Esophagus muscularis mucosa (tissue), 4 donors: ENCODE measurements around the gene EFCAB12. TPM values are rescaled to one million over a fixed set of nuclear protein-coding genes. Genes with fewer than 3 reads are reported as not detected.

Source experiments
- DNase-seq: peaks from one replicate; pipeline ENCODE4 v3.0.0-alpha.2; 2017; ENCODE audit errors: extremely low spot score
- H3K27ac ChIP-seq, 4 donors: fragments of 200-600 bp; sonication (generic); replicated peaks in 1 of 4; 1 replicate in 3 of 4; 2 replicates in 1 of 4; pipeline ENCODE4 v1.5.1; 2016 to 2019; ENCODE audit warnings: mild to moderate bottlenecking in 1 of 4
- H3K27me3 ChIP-seq, 4 donors: fragments of 200-600 bp; sonication (generic); one replicate each; pipeline versions ENCODE4 v1.5.1 to v1.6.0; 2016 to 2019
- H3K36me3 ChIP-seq, 4 donors: fragments of 200-600 bp; sonication (generic); one replicate each; pipeline ENCODE4 v1.5.1; 2016 to 2019
- H3K4me1 ChIP-seq, 4 donors: fragments of 200-600 bp; sonication (generic); one replicate each; pipeline ENCODE4 v1.5.1; 2016 to 2019
- H3K4me3 ChIP-seq, 4 donors: fragments of 200-600 bp; sonication (generic); 1 replicate in 2 of 4; 2 replicates in 2 of 4; pipeline ENCODE4 v1.5.1; 2016 to 2019; ENCODE audit warnings: mild to moderate bottlenecking in 4 of 4, moderate library complexity in 1 of 4
- H3K9me3 ChIP-seq, 4 donors: fragments of 200-600 bp; sonication (generic); 1 replicate in 3 of 4; 2 replicates in 1 of 4; pipeline ENCODE4 v1.5.1; 2016 to 2019
- CTCF ChIP-seq, 3 experiments: fragments of 200-600 bp in 2 of 3; fragments of 450-650 bp in 1 of 3; sonication (generic) in 2 of 3; IDR thresholded peaks; one replicate each; pipeline ENCODE4 v1.5.1; 2017 to 2019; ENCODE audit warnings: antibody characterized with exemption in 3 of 3, mild to moderate bottlenecking in 2 of 3, moderate library complexity in 1 of 3
- EP300 ChIP-seq: sonication (generic); formaldehyde crosslinking; IDR thresholded peaks from one replicate; pipeline ENCODE4 v1.6.1; 2017; ENCODE audit warnings: antibody characterized with exemption
- POLR2A ChIP-seq: fragments of 450-650 bp; IDR thresholded peaks from one replicate; pipeline ENCODE4 v1.6.1; 2017; ENCODE audit warnings: antibody characterized with exemption, moderate library complexity, mild to moderate bottlenecking, low read depth
- POLR2AphosphoS5 ChIP-seq, 2 donors: sonication (generic); formaldehyde crosslinking; IDR thresholded peaks; one replicate each; pipeline ENCODE4 v1.6.1; 2017; ENCODE audit warnings: antibody characterized with exemption in 2 of 2
- WGBS: methylation state at CpG from one replicate; pipeline ENCODE4 v1.1.5; 2018; 5-methylcytosine and 5-hydroxymethylcytosine counted together
- intact Hi-C: fragments of 100-400 bp; cut with DNase I; formaldehyde crosslinking; loops from one replicate; pipeline ENCODE4 v1.15.1; 2023
- total RNA-seq, 4 donors: library from RNA; depleted of rRNA; stranded (reverse); fragments of >200 nt; gene quantifications; one replicate each; pipeline versions ENCODE4 v1.1.0 to v1.2.1, GENCODE V29; 2016

The EFCAB12 gene
- total RNA-seq, 4 donors from 2014 or later, result 0.19 to 0.42 TPM; not detected in 2

- Histone ChIP-seq H3K27me3 (no peaks in the 10 kb centered on the region), H3K36me3 (no peaks in the 10 kb centered on the region), H3K4me1 (peaks cover 0 to 8% (median 3%) of the 10 kb centered on the region in 4 donors), H3K27ac (no peak overlapping the region), H3K9me3 (no peaks in the 10 kb centered on the region), H3K4me3 (no peak overlapping the region)
- DNase-seq, result no peak
- WGBS, result 94% methylated on average over 10 of the region's 12 CpGs
- intact Hi-C loops, result no loop called here
- TF ChIP-seq EP300, result no peak
- TF ChIP-seq CTCF (IDR thresholded peaks at IDR 0.05), result no peak
- TF ChIP-seq POLR2A, result no peak
- TF ChIP-seq POLR2AphosphoS5 (IDR thresholded peaks at IDR 0.05), result no peak
These were observed 7.1 kb downstream of the EFCAB12 start for GRCh38 chr3:129421236-129421883.

GRCh38 chr3:129419476-129419875 is 9.0 kb downstream of the EFCAB12 start:
- Histone ChIP-seq H3K9me3 (no peaks in the 10 kb centered on the region), H3K4me3 (no peak overlapping the region), H3K36me3 (no peaks in the 10 kb centered on the region), H3K27ac (no peak overlapping the region), H3K27me3 (no peaks in the 10 kb centered on the region), H3K4me1 (peaks cover 0 to 8% (median 3%) of the 10 kb centered on the region in 4 donors)
- TF ChIP-seq POLR2AphosphoS5 (IDR thresholded peaks at IDR 0.05), result no peak
- no peak for TF ChIP-seq EP300
- no peak for TF ChIP-seq POLR2A
- TF ChIP-seq CTCF (IDR thresholded peaks at IDR 0.05), result no peak
- 70% methylated on average over 4 of the region's 4 CpGs for WGBS
- intact Hi-C loops, result no loop called here
- DNase-seq, result no peak

- Histone ChIP-seq H3K4me1 (peaks cover 0 to 8% (median 3%) of the 10 kb centered on the region in 4 donors), H3K4me3 (no peak overlapping the region), H3K36me3 (no peaks in the 10 kb centered on the region), H3K27me3 (no peaks in the 10 kb centered on the region), H3K27ac (no peak overlapping the region), H3K9me3 (no peaks in the 10 kb centered on the region)
- intact Hi-C loops, result no loop called here
- DNase-seq, result no peak
- 93% methylated on average over 14 of the region's 14 CpGs for WGBS
- no peak for TF ChIP-seq CTCF (IDR thresholded peaks at IDR 0.05)
- no peak for TF ChIP-seq POLR2AphosphoS5 (IDR thresholded peaks at IDR 0.05)
- no peak for TF ChIP-seq POLR2A
- TF ChIP-seq EP300, result no peak
These were observed 10.1 kb downstream of the EFCAB12 start for GRCh38 chr3:129418041-129418973.

- TF ChIP-seq POLR2AphosphoS5 (IDR thresholded peaks at IDR 0.05), result no peak
- TF ChIP-seq CTCF (IDR thresholded peaks at IDR 0.05), result no peak
- no peak for TF ChIP-seq EP300
- no peak for TF ChIP-seq POLR2A
- peaks cover 0 to 8% (median 3%) of the 10 kb centered on the region in 4 donors for H3K4me1 ChIP-seq
- no peak overlapping the region for H3K27ac ChIP-seq
- DNase-seq, result no peak
- H3K9me3 ChIP-seq, result no peaks in the 10 kb centered on the region
- intact Hi-C loops, result no loop called here
- H3K4me3 ChIP-seq, result no peak overlapping the region
- 56% methylated on average over 1 of the region's 1 CpG for WGBS
- H3K36me3 ChIP-seq, result no peaks in the 10 kb centered on the region
- H3K27me3 ChIP-seq, result no peaks in the 10 kb centered on the region
These were observed 11.1 kb downstream of the EFCAB12 start for GRCh38 chr3:129417326-129417725.
